SK-N-SH (cell line): ENCODE data around the gene ASCL5.

Experiments
- FOXM1 ChIP-seq: IDR thresholded peaks from 2 replicates; pipeline ENCODE4 v1.4.0; 2012; ENCODE audit warnings: low read depth, mild to moderate bottlenecking
- GABPA ChIP-seq: IDR thresholded peaks from 2 replicates; pipeline ENCODE4 v1.4.0; 2012; ENCODE audit warnings: low read depth, mild to moderate bottlenecking
- JUND ChIP-seq: IDR thresholded peaks from 2 replicates; pipeline ENCODE4 v1.4.0; 2012
- POLR2AphosphoS5 ChIP-seq: IDR thresholded peaks from 2 replicates; pipeline ENCODE4 v1.6.1; 2012; ENCODE audit warnings: low read depth, low read length
- SMC3 ChIP-seq: IDR thresholded peaks from 2 replicates; pipeline ENCODE4 v1.6.1; 2012; ENCODE audit warnings: low read depth, low read length, improper control_type of control experiment
- TF ChIP-seq, protein P1 (sequence below): fragments of 200-600 bp; sonication (generic); IDR thresholded peaks from 2 replicates; pipeline ENCODE4 v1.6.1; 2017; ENCODE audit warnings: antibody characterized with exemption, mild to moderate bottlenecking, moderate library complexity

DNA sequence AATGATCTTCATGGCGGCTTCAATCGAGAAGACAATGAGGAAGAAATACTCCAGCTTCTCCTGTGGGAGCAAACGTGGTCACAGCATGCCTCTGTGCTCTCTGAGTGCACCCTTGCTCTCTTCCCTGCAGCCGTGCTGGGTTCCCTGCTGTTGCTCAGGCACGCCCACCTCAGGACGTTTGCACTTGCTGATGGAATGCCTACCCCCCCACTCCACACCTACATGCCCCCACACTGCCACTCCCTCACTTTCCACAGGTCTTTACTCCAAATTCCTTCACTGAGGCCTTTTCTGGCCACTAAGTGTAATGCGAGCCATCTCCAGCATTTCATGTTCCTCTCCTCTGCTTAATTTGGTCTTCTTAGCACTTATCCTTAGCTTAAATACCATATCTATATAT is 33.0 kb downstream of the ASCL5 start:
- TF ChIP-seq GABPA (no peak), POLR2AphosphoS5 (no peak), FOXM1 (no peak), JUND (no peak), SMC3 (no peak)
- TF ChIP-seq, protein P1, sequence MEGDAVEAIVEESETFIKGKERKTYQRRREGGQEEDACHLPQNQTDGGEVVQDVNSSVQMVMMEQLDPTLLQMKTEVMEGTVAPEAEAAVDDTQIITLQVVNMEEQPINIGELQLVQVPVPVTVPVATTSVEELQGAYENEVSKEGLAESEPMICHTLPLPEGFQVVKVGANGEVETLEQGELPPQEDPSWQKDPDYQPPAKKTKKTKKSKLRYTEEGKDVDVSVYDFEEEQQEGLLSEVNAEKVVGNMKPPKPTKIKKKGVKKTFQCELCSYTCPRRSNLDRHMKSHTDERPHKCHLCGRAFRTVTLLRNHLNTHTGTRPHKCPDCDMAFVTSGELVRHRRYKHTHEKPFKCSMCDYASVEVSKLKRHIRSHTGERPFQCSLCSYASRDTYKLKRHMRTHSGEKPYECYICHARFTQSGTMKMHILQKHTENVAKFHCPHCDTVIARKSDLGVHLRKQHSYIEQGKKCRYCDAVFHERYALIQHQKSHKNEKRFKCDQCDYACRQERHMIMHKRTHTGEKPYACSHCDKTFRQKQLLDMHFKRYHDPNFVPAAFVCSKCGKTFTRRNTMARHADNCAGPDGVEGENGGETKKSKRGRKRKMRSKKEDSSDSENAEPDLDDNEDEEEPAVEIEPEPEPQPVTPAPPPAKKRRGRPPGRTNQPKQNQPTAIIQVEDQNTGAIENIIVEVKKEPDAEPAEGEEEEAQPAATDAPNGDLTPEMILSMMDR = no peak
